GM12864 (cell line): ENCODE measurements around the gene MAGI2.

ENCODE experiments used
- DNase-seq: peaks from one replicate; pipeline ENCODE4 v3.0.0-alpha.2; 2011; ENCODE audit warnings: low read depth
- H3K4me3 ChIP-seq: 2 replicates; pipeline ENCODE4 v1.5.1; 2011; ENCODE audit warnings: mild to moderate bottlenecking, low read depth, low read length, control low read depth
- CTCF ChIP-seq: IDR thresholded peaks from 2 replicates; pipeline ENCODE4 v1.5.1; 2011; ENCODE audit warnings: low read depth, mild to moderate bottlenecking, moderate library complexity, low read length, control low read depth, inconsistent platforms; ENCODE audit errors: missing control alignments

The MAGI2 gene

GRCh38 chr7:78765943-78766729 lies 687.3 kb downstream of the MAGI2 start:
- no peak for DNase-seq
- no peak overlapping the region for H3K4me3 ChIP-seq
- no peak for TF ChIP-seq CTCF

DNA sequence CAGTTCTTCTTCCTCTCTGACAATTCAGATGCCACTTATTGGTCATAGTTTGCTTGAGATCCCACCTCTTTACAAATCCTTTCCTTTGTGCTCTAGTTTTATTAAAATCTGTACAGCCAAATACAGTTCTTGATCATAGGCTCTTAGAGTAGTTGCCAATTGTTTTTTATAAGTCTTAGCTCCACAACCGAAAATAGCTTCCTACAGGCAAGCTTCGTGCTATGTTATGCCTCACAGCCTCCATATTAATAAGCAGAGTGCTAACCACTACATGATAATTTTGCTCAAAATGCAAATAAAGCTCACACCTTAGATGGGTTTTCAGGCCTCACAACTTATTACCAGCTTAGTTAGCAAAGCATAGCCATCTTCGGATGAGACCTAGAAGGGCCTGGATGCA lies 688.9 kb downstream of the MAGI2 start:
- H3K4me3 ChIP-seq: no peak overlapping the region
- DNase-seq: no peak
- no peak for TF ChIP-seq CTCF

DNA sequence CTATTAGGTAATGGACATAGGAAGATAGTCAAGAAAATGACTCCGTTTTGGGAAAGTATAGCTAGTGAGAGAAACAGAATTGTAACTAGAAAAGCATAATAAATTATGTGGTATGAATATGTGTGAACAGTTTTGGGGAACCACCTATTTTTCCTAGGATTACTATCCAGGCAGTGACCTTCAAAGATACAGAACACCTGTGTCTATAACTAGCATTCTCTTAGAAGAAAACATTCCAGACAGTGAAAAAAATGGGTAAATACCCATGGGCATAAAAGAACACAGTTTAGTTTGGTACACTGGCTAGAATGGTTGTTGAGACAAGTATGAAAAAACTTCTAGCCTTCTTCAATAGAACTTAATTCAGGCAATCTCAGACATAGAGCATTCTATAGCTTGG lies 690.8 kb downstream of the MAGI2 start:
- no peak for TF ChIP-seq CTCF
- H3K4me3 ChIP-seq: no peak overlapping the region
- no peak for DNase-seq

DNA sequence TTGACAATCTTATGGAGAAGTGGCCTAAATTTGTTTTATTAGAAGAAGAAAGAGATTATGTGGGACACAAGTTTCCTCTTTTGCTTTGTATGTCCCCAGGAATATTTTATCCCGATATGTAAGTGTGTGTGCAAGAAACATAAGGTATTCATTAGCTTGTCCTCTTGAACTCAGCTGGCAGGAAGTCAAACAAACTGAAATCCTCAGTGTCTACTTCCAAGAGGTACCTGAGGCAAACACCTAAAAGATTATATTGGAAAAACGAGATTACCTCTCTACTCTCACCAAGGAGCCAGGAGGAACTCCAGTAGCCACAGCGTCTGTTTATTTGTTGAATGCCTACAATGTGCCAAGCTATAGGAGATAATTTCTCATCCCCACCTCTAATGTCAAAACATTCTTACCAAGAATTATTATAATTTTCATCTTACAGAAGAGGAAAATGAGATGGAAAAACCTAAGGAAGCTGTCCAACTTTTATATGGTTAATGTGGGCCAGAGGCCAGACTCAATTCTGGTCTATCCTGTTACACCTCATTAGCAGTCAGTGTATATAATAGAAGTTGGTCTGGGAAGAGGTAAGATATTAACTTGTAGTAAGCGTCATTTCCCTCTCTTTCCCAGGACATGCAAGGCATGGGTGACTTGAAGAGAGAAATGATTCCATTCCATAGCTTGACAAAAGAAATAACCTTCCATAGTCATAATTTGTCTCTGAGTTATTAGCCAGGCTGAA lies 692.7 kb downstream of the MAGI2 start:
- H3K4me3 ChIP-seq: no peak overlapping the region
- no peak for DNase-seq
- no peak for TF ChIP-seq CTCF

DNA sequence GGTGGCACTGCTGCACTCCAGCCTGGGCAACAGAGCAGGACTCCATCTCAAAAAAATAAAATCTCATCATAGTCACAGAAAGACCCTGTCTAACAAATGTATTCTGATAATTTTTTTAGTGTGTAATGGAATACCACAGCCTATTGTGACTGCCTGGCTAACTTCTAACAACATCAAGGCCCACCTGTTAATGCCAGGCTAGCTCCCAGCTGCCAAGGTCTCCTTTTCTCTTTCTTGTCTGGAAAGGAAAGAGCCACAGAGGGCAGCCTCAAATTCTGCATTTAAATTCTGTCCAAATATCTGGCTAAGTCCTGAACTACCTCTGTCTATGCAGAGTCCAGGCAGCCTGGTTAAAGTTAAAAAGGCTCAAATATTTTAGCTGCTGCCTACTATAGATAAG lies 700.9 kb downstream of the MAGI2 start:
- no peak for TF ChIP-seq CTCF
- DNase-seq: no peak
- no peak overlapping the region for H3K4me3 ChIP-seq

DNA sequence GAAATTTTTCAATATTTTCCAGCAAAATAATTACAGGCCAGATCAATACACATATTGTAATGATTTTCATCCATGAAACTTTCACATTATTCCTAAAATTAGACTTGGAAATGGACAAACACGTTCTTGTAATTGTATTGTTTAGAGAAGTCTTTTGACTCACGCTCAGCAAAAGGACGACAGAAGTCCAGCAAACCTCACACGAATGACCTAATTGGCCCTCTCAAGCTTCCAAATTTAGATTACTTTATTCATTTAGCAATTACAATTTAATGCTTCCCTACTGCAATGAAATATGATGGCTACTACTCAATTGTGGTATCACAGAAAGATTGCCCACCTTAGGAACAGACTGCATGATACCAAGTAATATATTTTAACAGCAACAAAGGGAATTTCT lies 702.2 kb downstream of the MAGI2 start:
- no peak for TF ChIP-seq CTCF
- DNase-seq: no peak
- H3K4me3 ChIP-seq: no peak overlapping the region
